Neural progenitor cell (in vitro differentiated cells): Measurements from ENCODE around the gene ECT2L. TPM values are rescaled to one million over a fixed set of nuclear protein-coding genes. Genes with fewer than 3 reads are reported as not detected.

Experiments used
- DNase-seq: peaks from one replicate; pipeline ENCODE4 v3.0.0-alpha.2; 2016; ENCODE audit warnings: low spot score
- H2AFZ ChIP-seq: fragments of 200-600 bp; sonication (generic); replicated peaks from 2 replicates; pipeline ENCODE4 v1.6.1; 2016; ENCODE audit warnings: antibody characterized with exemption
- H3F3A ChIP-seq: fragments of 200-600 bp; sonication (generic); 2 replicates; pipeline ENCODE4 v1.6.1; 2016; ENCODE audit warnings: antibody characterized with exemption, low read depth
- H3K27ac ChIP-seq: fragments of 200-600 bp; sonication (generic); 2 replicates; pipeline ENCODE4 v1.5.1; 2016; ENCODE audit warnings: mild to moderate bottlenecking
- H3K27me3 ChIP-seq: fragments of 200-600 bp; sonication (generic); 2 replicates; pipeline ENCODE4 v1.6.1; 2016; ENCODE audit warnings: mild to moderate bottlenecking, moderate library complexity
- H3K36me3 ChIP-seq: fragments of 200-600 bp; sonication (generic); 2 replicates; pipeline ENCODE4 v1.5.1; 2016
- H3K4me1 ChIP-seq: fragments of 200-600 bp; sonication (generic); 2 replicates; pipeline ENCODE4 v1.6.1; 2016; ENCODE audit warnings: mixed run types
- H3K4me2 ChIP-seq: fragments of 200-600 bp; sonication (generic); 2 replicates; pipeline ENCODE4 v1.6.1; 2016
- H3K4me3 ChIP-seq: fragments of 200-600 bp; sonication (generic); 2 replicates; pipeline ENCODE4 v1.5.1; 2016
- H3K79me2 ChIP-seq: fragments of 200-600 bp; sonication (generic); 2 replicates; pipeline ENCODE4 v1.6.1; 2016; ENCODE audit warnings: low read depth
- H3K9ac ChIP-seq: fragments of 200-600 bp; sonication (generic); 2 replicates; pipeline ENCODE4 v1.6.1; 2016
- H3K9me3 ChIP-seq: fragments of 200-600 bp; sonication (generic); 2 replicates; pipeline ENCODE4 v1.5.1; 2016; ENCODE audit warnings: low read depth
- H4K20me1 ChIP-seq: fragments of 200-600 bp; sonication (generic); 2 replicates; pipeline ENCODE4 v1.6.1; 2016; ENCODE audit warnings: low read depth
- H3K27ac Mint-ChIP-seq: 3 replicates; pipeline ENCODE4 v1.8.0; 2021; ENCODE audit warnings: mixed read lengths
- H3K27me3 Mint-ChIP-seq: 2 replicates; pipeline ENCODE4 v1.8.0; 2022; ENCODE audit warnings: low read depth, mild to moderate bottlenecking, inconsistent platforms, moderate library complexity, mixed read lengths; ENCODE audit not compliant: insufficient read depth
- H3K36me3 Mint-ChIP-seq: 3 replicates; pipeline ENCODE4 v1.8.0; 2021; ENCODE audit warnings: mixed read lengths
- H3K4me1 Mint-ChIP-seq: 3 replicates; pipeline ENCODE4 v1.8.0; 2021; ENCODE audit warnings: mixed read lengths
- H3K4me3 Mint-ChIP-seq: 3 replicates; pipeline ENCODE4 v1.8.0; 2021; ENCODE audit warnings: mild to moderate bottlenecking, moderate library complexity, mixed read lengths
- H3K9me3 Mint-ChIP-seq: 3 replicates; pipeline ENCODE4 v1.8.0; 2020; ENCODE audit warnings: mixed read lengths
- EZH2 ChIP-seq: fragments of 200-600 bp; sonication (generic); IDR thresholded peaks from 2 replicates; pipeline ENCODE4 v1.6.1; 2017; ENCODE audit warnings: antibody characterized with exemption, mild to moderate bottlenecking, moderate library complexity
- EZH2phosphoT487 ChIP-seq: fragments of 200-600 bp; sonication (generic); IDR thresholded peaks from 2 replicates; pipeline ENCODE4 v1.6.1; 2017; ENCODE audit warnings: antibody characterized with exemption
- total RNA-seq: library from RNA; depleted of rRNA; stranded (reverse); fragments of >200 nt; gene quantifications from 2 replicates; pipeline ENCODE4 v1.2.3, GENCODE V29; 2015; ENCODE audit warnings: low replicate concordance
- TF ChIP-seq, protein P1 (sequence below): fragments of 200-600 bp; sonication (generic); IDR thresholded peaks from 2 replicates; pipeline ENCODE4 v1.5.1; 2017; ENCODE audit warnings: antibody characterized with exemption, mild to moderate bottlenecking

Gene ECT2L
- total RNA-seq, 1 donor from 2014 or later = not detected

DNA sequence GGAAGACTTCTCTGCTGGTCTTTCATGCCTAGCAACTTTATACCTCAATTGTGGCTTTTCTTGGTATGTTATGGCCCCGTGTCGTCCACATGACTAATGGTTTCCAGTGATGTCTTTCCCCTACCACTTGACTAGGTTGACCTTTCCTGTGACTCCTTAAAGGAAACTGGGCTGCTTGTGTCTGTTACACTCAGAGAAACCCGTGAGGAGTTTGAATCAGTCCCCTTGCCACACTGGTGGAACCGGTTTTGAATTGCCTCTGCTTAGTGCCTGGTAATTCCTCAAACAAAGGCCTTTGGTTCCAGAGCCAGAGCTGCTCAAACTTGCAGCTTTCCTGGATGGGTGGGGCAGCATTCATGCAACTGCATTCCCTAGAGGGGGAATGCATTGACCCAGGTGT is 21.9 kb downstream of the ECT2L start:
- Histone ChIP-seq H3K36me3 (no peaks in the 10 kb centered on the region), H4K20me1 (no peaks in the 10 kb centered on the region), H3K27ac (no peak overlapping the region), H3K4me3 (no peak overlapping the region), H3K4me2 (peak overlapping the region; percentile 5), H2AFZ (peak overlapping the region; percentile 97), H3K9ac (no peak overlapping the region), H3F3A (no peaks in the 10 kb centered on the region), H3K9me3 (no peaks in the 10 kb centered on the region), H3K79me2 (no peaks in the 10 kb centered on the region), H3K4me1 (peaks cover 15% of the 10 kb centered on the region), H3K27me3 (no peaks in the 10 kb centered on the region)
- Mint-ChIP-seq H3K36me3 (no peaks in the 10 kb centered on the region), H3K27me3 (peaks cover 4% of the 10 kb centered on the region), H3K27ac (no peak overlapping the region), H3K4me1 (peaks cover 6% of the 10 kb centered on the region), H3K9me3 (no peaks in the 10 kb centered on the region), H3K4me3 (no peak overlapping the region)
- TF ChIP-seq EZH2 (no peak), EZH2phosphoT487 (no peak)
- TF ChIP-seq, protein P1, sequence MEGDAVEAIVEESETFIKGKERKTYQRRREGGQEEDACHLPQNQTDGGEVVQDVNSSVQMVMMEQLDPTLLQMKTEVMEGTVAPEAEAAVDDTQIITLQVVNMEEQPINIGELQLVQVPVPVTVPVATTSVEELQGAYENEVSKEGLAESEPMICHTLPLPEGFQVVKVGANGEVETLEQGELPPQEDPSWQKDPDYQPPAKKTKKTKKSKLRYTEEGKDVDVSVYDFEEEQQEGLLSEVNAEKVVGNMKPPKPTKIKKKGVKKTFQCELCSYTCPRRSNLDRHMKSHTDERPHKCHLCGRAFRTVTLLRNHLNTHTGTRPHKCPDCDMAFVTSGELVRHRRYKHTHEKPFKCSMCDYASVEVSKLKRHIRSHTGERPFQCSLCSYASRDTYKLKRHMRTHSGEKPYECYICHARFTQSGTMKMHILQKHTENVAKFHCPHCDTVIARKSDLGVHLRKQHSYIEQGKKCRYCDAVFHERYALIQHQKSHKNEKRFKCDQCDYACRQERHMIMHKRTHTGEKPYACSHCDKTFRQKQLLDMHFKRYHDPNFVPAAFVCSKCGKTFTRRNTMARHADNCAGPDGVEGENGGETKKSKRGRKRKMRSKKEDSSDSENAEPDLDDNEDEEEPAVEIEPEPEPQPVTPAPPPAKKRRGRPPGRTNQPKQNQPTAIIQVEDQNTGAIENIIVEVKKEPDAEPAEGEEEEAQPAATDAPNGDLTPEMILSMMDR = no peak
- peak; percentile 71 for DNase-seq

DNA sequence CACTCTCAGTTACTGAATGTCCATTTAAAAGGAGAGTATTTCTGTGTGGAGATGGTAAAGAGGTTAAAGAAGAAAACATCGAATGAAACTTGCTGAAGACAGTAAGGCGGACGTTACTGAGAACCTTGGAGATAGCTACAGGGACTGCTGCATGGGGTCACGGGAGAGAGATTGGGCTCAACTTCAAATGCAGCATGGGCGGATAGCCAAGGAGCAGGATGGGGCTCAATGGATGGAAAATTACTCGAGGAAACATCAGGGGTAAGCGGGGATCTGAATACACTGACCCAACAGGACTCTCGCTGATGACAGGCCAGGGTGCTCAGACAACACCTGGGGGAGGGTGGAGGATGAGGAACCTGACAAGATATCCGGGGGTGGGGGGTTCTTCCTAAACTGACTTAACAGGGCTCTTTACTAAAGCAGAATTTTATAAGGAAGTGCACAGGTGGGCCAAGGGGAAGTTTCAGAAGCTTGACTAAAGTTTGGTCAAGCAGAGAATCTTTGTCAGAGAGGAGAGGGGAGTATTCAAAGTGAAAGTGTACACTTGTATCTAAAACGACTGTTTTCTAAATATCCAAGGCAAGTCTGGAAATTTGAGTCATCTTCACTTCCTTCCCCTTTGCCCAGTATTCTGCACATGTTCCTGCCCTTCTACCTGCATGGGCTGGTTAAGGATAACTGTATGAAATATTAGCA is 22.8 kb downstream of the ECT2L start:
- Histone ChIP-seq H3K27me3 (no peaks in the 10 kb centered on the region), H4K20me1 (no peaks in the 10 kb centered on the region), H3K4me3 (no peak overlapping the region), H3F3A (no peaks in the 10 kb centered on the region), H3K79me2 (no peaks in the 10 kb centered on the region), H3K4me1 (peaks cover 15% of the 10 kb centered on the region), H3K9ac (no peak overlapping the region), H3K27ac (no peak overlapping the region), H3K36me3 (no peaks in the 10 kb centered on the region), H3K4me2 (no peak overlapping the region), H3K9me3 (no peaks in the 10 kb centered on the region), H2AFZ (peak overlapping the region; percentile 97)
- H3K27ac Mint-ChIP-seq = no peak overlapping the region
- peaks cover 6% of the 10 kb centered on the region for H3K4me1 Mint-ChIP-seq
- H3K27me3 Mint-ChIP-seq = peaks cover 4% of the 10 kb centered on the region
- H3K36me3 Mint-ChIP-seq = no peaks in the 10 kb centered on the region
- TF ChIP-seq, protein P1 = no peak
- no peak for TF ChIP-seq EZH2
- TF ChIP-seq EZH2phosphoT487 = no peak
- DNase-seq = no peak
- H3K4me3 Mint-ChIP-seq = no peak overlapping the region
- no peaks in the 10 kb centered on the region for H3K9me3 Mint-ChIP-seq

DNA sequence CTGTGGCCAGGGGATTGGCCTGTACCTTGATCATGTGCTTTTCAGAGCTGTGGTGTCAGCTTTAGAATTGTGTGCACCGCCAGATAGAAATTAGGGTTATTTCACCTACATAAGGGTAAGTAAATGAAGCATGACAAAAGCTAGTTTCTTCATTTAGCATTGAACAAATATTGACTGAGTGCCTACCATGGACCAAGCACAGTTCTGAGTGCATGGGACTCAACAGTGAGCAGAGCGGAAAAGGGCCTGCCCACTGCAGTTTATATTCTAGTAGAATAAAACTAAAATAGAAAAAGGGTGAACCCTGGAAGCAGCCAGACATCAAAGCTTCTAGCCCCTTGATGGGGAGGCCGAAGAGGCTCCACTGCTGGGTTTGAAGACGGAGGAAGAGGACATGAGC is 25.6 kb downstream of the ECT2L start:
- Mint-ChIP-seq H3K4me3 (no peak overlapping the region), H3K27me3 (peaks cover 2% of the 10 kb centered on the region), H3K9me3 (peaks cover 2% of the 10 kb centered on the region), H3K36me3 (no peaks in the 10 kb centered on the region), H3K27ac (no peak overlapping the region), H3K4me1 (peaks cover 5% of the 10 kb centered on the region)
- H3K27ac ChIP-seq = no peak overlapping the region
- no peak overlapping the region for H3K4me2 ChIP-seq
- TF ChIP-seq EZH2phosphoT487 = no peak
- TF ChIP-seq EZH2 = no peak
- TF ChIP-seq, protein P1 = no peak
- no peaks in the 10 kb centered on the region for H3K27me3 ChIP-seq
- DNase-seq = no peak
- no peak overlapping the region for H2AFZ ChIP-seq
- H4K20me1 ChIP-seq = no peaks in the 10 kb centered on the region
- H3K4me3 ChIP-seq = no peak overlapping the region
- no peaks in the 10 kb centered on the region for H3F3A ChIP-seq
- H3K36me3 ChIP-seq = no peaks in the 10 kb centered on the region
- H3K4me1 ChIP-seq = peaks cover 15% of the 10 kb centered on the region
- no peaks in the 10 kb centered on the region for H3K79me2 ChIP-seq
- no peak overlapping the region for H3K9ac ChIP-seq
- H3K9me3 ChIP-seq = no peaks in the 10 kb centered on the region
